H1 (cell line): Measurements from ENCODE around the gene FAM43B. TPM values are rescaled to one million over a fixed set of nuclear protein-coding genes. Genes with fewer than 3 reads are reported as not detected.

Experiments
- CHD7 ChIP-seq: fragments of 300-600 bp; sonication (generic); IDR thresholded peaks from 2 replicates; pipeline ENCODE4 v1.7.1; 2012; ENCODE audit warnings: low read length, moderate library complexity, mild to moderate bottlenecking, inconsistent platforms; ENCODE audit not compliant: insufficient replicate concordance
- JUND ChIP-seq: IDR thresholded peaks from 2 replicates; pipeline ENCODE4 v1.6.1; 2011; ENCODE audit warnings: mild to moderate bottlenecking, improper control_type of control experiment, low read length
- RBBP5 ChIP-seq: IDR thresholded peaks from 2 replicates; pipeline ENCODE4 v1.7.1; 2012; ENCODE audit warnings: low read depth, mild to moderate bottlenecking, inconsistent platforms, low read length, moderate library complexity, borderline replicate concordance
- USF2 ChIP-seq: IDR thresholded peaks from 2 replicates; pipeline ENCODE4 v1.6.1; 2011; ENCODE audit warnings: low read length, improper control_type of control experiment
- polyA plus RNA-seq, 7 experiments: library from polyadenylated mRNA; depleted of rRNA in 3 of 7; stranded (reverse) in 5 of 7; unstranded in 2 of 7; fragments of >200 nt in 5 of 7; fragments of 200-250 nt in 2 of 7; gene quantifications; 1 replicate in 5 of 7; 2 replicates in 1 of 7; 4 replicates in 1 of 7; pipeline versions ENCODE4 v1.2.1 to v1.2.3, GENCODE V29; 2011 to 2013; ENCODE audit warnings: missing spikeins in 2 of 7, mixed read lengths in 2 of 7
- total RNA-seq: library from RNA; stranded (reverse); fragmentation: NEBNext Ultra II Directional; extraction: Animal tissue kit (Norgen Biotek cat#: 25700); gene quantifications from 2 replicates; pipeline ENCODE4 v1.2.1, GENCODE V29; 2021

FAM43B gene
- total and polyA plus RNA-seq, 2 of the 8 experiments (the other 6 are each of a cell fraction or from before 2014, with no cell fraction given) = 0.88 to 2.2 TPM

GRCh38 chr1:20586953-20587660 is 34.7 kb downstream of the FAM43B start (continued):
- TF ChIP-seq CHD7 = no peak
- no peak for TF ChIP-seq RBBP5
- no peak for TF ChIP-seq JUND
- TF ChIP-seq USF2 = no peak
